ENCODE data around the gene MDC1. TPM values are rescaled to one million over a fixed set of nuclear protein-coding genes. Genes with fewer than 3 reads are reported as not detected.

The MDC1 gene
- total and polyA plus RNA-seq, 2 of the 13 experiments (the other 11 are each of a cell fraction or from before 2014, with no cell fraction given) = 8.4 to 14.0 TPM

GRCh38 chr6:30763618-30764489 lies 46.8 kb upstream of the MDC1 start (continued):
- TF ChIP-seq ZNF343 (CRISPR knock-in tag; IDR thresholded peaks at IDR 0.05) (0 out of 2 replicates have a peak, but pooled peaks have one; percentile 21), CEBPB (IDR thresholded peaks at IDR 0.05; ENCODE audit: borderline replicate concordance, low read depth, low read length) (peak; percentile 89), ZNF275 (CRISPR knock-in tag; IDR thresholded peaks at IDR 0.05; ENCODE audit: borderline replicate concordance) (peak; percentile 35; the same call in 1 of the 2 replicates), REL (CRISPR knock-in tag; conservative IDR thresholded peaks at IDR 0.05) (no peak; the same call in 1 of the 2 replicates), ZSCAN30 (CRISPR knock-in tag; IDR thresholded peaks at IDR 0.05) (peak; percentile 70; the same call in 1 of the 2 replicates), ZNF687 (CRISPR knock-in tag; IDR thresholded peaks at IDR 0.05) (peak; percentile 93), NKX3-1 (CRISPR knock-in tag; IDR thresholded peaks at IDR 0.05) (0 out of 2 replicates have a peak, but pooled peaks have one; percentile 71), REPIN1 (CRISPR knock-in tag; IDR thresholded peaks at IDR 0.05; ENCODE audit: borderline replicate concordance, low read depth) (peak; percentile 7; the same call in 1 of the 2 replicates), MTERF4 (CRISPR knock-in tag; IDR thresholded peaks at IDR 0.05) (no peak), CSRNP2 (CRISPR knock-in tag; conservative IDR thresholded peaks at IDR 0.05; ENCODE audit: low read depth) (no peak), SUZ12 (IDR thresholded peaks at IDR 0.05; ENCODE audit: low read depth, low read length) (no peak), MEF2D (CRISPR knock-in tag; IDR thresholded peaks at IDR 0.05) (peak; percentile 80), FUBP1 (CRISPR knock-in tag; IDR thresholded peaks at IDR 0.05; ENCODE audit: borderline replicate concordance) (peak; percentile 64; the same call in 1 of the 2 replicates), POLR2AphosphoS2 (IDR thresholded peaks at IDR 0.05; ENCODE audit: low read depth, low read length) (no peak; the same call in none of the 2 replicates), BORCS8-MEF2B (CRISPR knock-in tag; IDR thresholded peaks at IDR 0.05) (peak; percentile 47)

Data from HepG2 (cell line).